Liver (tissue), 9 donors: ENCODE measurements around the gene SEPTIN10. TPM values are rescaled to one million over a fixed set of nuclear protein-coding genes. Genes with fewer than 3 reads are reported as not detected.

ENCODE experiments used
- DNase-seq: peaks from one replicate; pipeline ENCODE4 v3.0.0-alpha.2; 2017; ENCODE audit warnings: low spot score
- H3K27ac ChIP-seq, 2 donors: one replicate each; pipeline ENCODE4 v1.7.0; 2013; ENCODE audit warnings: inconsistent platforms in 2 of 2, low read length in 2 of 2, control low read depth in 1 of 2, low read depth in 1 of 2, mild to moderate bottlenecking in 1 of 2
- H3K27me3 ChIP-seq, 4 donors: one replicate each; pipeline versions ENCODE4 v1.6.1 to v1.7.0; 2013; ENCODE audit warnings: low read length in 3 of 4, inconsistent platforms in 1 of 4, mild to moderate bottlenecking in 1 of 4, moderate library complexity in 1 of 4; ENCODE audit not compliant: control insufficient read depth in 4 of 4, insufficient read depth in 4 of 4
- H3K36me3 ChIP-seq, 4 donors: one replicate each; pipeline versions ENCODE4 v1.6.1 to v1.7.0; 2013; ENCODE audit warnings: low read length in 3 of 4, mild to moderate bottlenecking in 3 of 4, low read depth in 1 of 4, moderate library complexity in 1 of 4; ENCODE audit not compliant: control insufficient read depth in 4 of 4, insufficient read depth in 3 of 4
- H3K4me1 ChIP-seq, 4 donors: one replicate each; pipeline versions ENCODE4 v1.6.1 to v1.7.0; 2013; ENCODE audit warnings: low read length in 3 of 4, mild to moderate bottlenecking in 3 of 4, moderate library complexity in 1 of 4; ENCODE audit not compliant: control insufficient read depth in 4 of 4, insufficient read depth in 4 of 4
- H3K4me3 ChIP-seq, 3 donors: one replicate each; pipeline versions ENCODE4 v1.6.1 to v1.7.0; 2013; ENCODE audit warnings: low read length in 3 of 3, control low read depth in 1 of 3, low read depth in 1 of 3, mild to moderate bottlenecking in 1 of 3
- H3K9ac ChIP-seq, 2 donors: one replicate each; pipeline ENCODE4 v1.7.0; 2013; ENCODE audit warnings: low read length in 2 of 2, mild to moderate bottlenecking in 2 of 2, moderate library complexity in 2 of 2, control low read depth in 1 of 2, low read depth in 1 of 2
- H3K9me3 ChIP-seq, 4 donors: one replicate each; pipeline versions ENCODE4 v1.6.1 to v1.7.0; 2013; ENCODE audit warnings: low read length in 3 of 4; ENCODE audit not compliant: control insufficient read depth in 4 of 4
- EGR1 ChIP-seq, 2 donors: IDR thresholded peaks; 2 replicates each; pipeline ENCODE4 v1.6.1; 2016 to 2018; ENCODE audit warnings: antibody characterized with exemption in 2 of 2, low read depth in 2 of 2
- HNF4A ChIP-seq, 2 donors: conservative IDR thresholded peaks; 2 replicates each; pipeline ENCODE4 v1.6.1; 2016; ENCODE audit warnings: antibody characterized with exemption in 2 of 2, mild to moderate bottlenecking in 2 of 2
- HNF4G ChIP-seq: IDR thresholded peaks from 2 replicates; pipeline ENCODE4 v1.6.1; 2016; ENCODE audit warnings: antibody characterized with exemption
- NR2F2 ChIP-seq: IDR thresholded peaks from 2 replicates; pipeline ENCODE4 v1.6.1; 2016; ENCODE audit warnings: antibody characterized with exemption
- RAD21 ChIP-seq, 2 donors: IDR thresholded peaks; 2 replicates each; pipeline ENCODE4 v1.6.1; 2016; ENCODE audit warnings: antibody characterized with exemption in 2 of 2, mild to moderate bottlenecking in 2 of 2
- SP1 ChIP-seq: IDR thresholded peaks from 2 replicates; pipeline ENCODE4 v1.6.1; 2018; ENCODE audit warnings: antibody characterized with exemption, mild to moderate bottlenecking
- WGBS: extraction: QIAGEN DNeasy Blood & Tissue Kit; methylation state at CpG from one replicate; pipeline ENCODE4 v1.1.7; 2013; 5-methylcytosine and 5-hydroxymethylcytosine counted together
- polyA plus RNA-seq, 2 donors: library from polyadenylated mRNA; stranded (reverse) in 1 of 2; unstranded in 1 of 2; fragments of 200-250 nt in 1 of 2; fragments of >200 nt in 1 of 2; fragmentation: Nextera tagmentation in 1 of 2; extraction: Ambion mirVana in 1 of 2; gene quantifications; one replicate each; pipeline versions ENCODE4 v1.2.1 to v1.2.3, GENCODE V29; 2013 to 2015
- total RNA-seq, 2 donors: library from RNA; depleted of rRNA; stranded (reverse); fragments of >200 nt; gene quantifications; one replicate each; pipeline ENCODE4 v1.2.3, GENCODE V29; 2014
- TF ChIP-seq, protein P1 (sequence below): fragments of 150-350 bp; IDR thresholded peaks from 2 replicates; pipeline ENCODE4 v1.5.1; 2017; ENCODE audit warnings: improper control_type of control experiment, low read depth, low read length; ENCODE audit not compliant: missing input control
- TF ChIP-seq, protein P2 (sequence below): IDR thresholded peaks from 2 replicates; pipeline ENCODE4 v1.6.1; 2016; ENCODE audit warnings: antibody characterized with exemption
- TF ChIP-seq, protein P3 (sequence below): IDR thresholded peaks from 2 replicates; pipeline ENCODE4 v1.6.1; 2016; ENCODE audit warnings: antibody characterized with exemption
- TF ChIP-seq, protein P4 (sequence below): IDR thresholded peaks from 2 replicates; pipeline ENCODE4 v1.6.1; 2016; ENCODE audit warnings: antibody characterized with exemption
- donor health status: healthy.
- donor health status: healthy.
- donor health status: healthy.
- donor health status: healthy.
- donor health status: healthy.

Gene SEPTIN10
- total and polyA plus RNA-seq, 4 donors = 19.6 to 35.9 (median 20.1) TPM

DNA sequence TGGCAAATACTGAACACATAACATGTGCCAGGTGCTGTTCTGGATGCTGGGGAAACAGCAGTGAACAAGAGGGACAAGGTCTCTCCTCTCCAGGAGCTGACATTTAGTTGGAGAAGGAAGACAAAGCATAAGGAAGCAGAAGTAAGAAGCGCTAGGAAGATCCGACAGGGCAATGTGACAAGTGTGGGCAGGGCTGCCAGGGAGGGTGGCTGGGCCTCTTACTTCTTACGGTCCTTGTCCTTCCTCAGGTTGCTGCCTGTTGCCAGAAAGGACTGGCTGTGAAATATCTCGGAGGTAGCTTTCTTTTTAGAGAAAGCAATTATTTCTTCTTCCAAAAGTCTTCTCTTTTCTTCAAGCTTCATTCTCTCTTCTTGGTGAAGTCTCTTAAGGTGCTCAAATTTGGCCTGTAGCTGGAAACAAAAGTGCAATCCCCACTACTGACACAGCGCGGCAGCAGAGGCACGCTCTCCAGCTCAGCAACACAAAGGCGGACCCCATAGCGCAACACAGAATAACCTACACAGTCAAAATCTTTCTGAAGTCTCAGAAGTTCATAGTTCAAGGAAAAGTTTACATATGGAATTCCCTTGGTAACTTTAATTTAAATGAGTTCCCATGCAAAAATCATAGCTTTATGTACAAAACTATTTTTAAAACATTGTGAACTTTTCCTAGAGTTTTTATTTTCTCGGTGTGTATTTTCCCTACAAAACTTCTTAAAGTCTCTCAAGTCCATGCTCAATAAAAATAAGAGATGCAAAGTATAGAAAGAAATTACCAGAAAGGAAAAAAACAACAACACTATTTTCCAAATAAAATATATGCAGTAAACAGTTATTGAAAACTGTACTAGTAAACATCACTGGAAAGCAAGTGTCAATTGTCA, 67.7 kb downstream of the SEPTIN10 start:
- Histone ChIP-seq H3K27me3 (no peaks in the 10 kb centered on the region), H3K9ac (no peak overlapping the region), H3K36me3 (peaks cover 0 to 7% (median 3%) of the 10 kb centered on the region in 4 donors), H3K4me1 (no peaks in the 10 kb centered on the region), H3K9me3 (no peaks in the 10 kb centered on the region), H3K27ac (no peak overlapping the region), H3K4me3 (no peak overlapping the region)
- WGBS = 33% methylated on average over 10 of the region's 10 CpGs
- DNase-seq = peak; percentile 71
- peak; percentile 95 for TF ChIP-seq RAD21 (IDR thresholded peaks at IDR 0.05)
- TF ChIP-seq, protein P1, sequence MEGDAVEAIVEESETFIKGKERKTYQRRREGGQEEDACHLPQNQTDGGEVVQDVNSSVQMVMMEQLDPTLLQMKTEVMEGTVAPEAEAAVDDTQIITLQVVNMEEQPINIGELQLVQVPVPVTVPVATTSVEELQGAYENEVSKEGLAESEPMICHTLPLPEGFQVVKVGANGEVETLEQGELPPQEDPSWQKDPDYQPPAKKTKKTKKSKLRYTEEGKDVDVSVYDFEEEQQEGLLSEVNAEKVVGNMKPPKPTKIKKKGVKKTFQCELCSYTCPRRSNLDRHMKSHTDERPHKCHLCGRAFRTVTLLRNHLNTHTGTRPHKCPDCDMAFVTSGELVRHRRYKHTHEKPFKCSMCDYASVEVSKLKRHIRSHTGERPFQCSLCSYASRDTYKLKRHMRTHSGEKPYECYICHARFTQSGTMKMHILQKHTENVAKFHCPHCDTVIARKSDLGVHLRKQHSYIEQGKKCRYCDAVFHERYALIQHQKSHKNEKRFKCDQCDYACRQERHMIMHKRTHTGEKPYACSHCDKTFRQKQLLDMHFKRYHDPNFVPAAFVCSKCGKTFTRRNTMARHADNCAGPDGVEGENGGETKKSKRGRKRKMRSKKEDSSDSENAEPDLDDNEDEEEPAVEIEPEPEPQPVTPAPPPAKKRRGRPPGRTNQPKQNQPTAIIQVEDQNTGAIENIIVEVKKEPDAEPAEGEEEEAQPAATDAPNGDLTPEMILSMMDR = peak; percentile 84
- TF ChIP-seq EGR1 (IDR thresholded peaks at IDR 0.05; ENCODE audit: low read depth in 2 of 2) = no peak

DNA sequence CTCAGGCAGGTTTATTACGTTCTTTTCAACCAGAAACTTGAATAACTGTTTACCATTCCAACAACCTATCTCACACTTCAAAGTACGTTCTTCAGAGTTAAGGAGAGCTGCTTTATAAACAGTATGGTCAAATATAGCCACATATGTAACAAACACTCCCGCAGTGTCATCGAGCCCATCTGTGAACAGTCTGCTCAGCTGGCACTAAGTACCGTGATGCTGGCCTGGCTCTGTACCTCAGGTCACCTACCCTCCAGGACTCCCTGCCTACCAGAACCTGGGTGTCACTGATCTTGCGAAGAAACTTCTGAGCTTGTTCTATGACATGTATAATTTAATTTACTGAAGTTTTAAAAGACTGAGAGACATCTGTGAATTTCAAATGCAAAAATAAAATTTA, 71.4 kb downstream of the SEPTIN10 start:
- H3K9ac ChIP-seq = no peak overlapping the region
- WGBS = 92% methylated on average over 6 of the region's 6 CpGs
- peaks cover 0 to 7% (median 3%) of the 10 kb centered on the region in 4 donors for H3K36me3 ChIP-seq

DNA sequence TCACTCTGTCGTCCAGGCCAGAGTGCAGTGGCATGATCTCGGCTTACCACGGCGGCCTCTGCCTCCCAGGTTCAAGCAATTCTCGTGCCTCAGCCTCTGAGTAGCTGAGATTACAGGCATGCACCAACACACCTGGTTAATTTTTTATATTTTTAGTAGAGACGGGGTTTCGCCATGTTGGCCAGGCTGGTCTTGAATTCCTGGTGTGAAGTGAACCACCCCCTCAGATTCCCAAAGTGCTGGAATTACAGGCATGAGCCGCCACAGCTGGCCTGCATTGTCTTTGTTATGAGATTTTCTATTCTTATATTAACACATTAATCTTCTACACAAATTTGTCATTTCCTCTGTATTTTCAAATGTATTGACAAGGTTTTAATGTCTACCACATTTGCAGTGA, 75.2 kb downstream of the SEPTIN10 start:
- Histone ChIP-seq H3K27ac (no peak overlapping the region), H3K4me1 (no peaks in the 10 kb centered on the region), H3K4me3 (no peak overlapping the region), H3K9ac (no peak overlapping the region), H3K36me3 (no peaks in the 10 kb centered on the region), H3K27me3 (no peaks in the 10 kb centered on the region), H3K9me3 (no peaks in the 10 kb centered on the region)
- no peak for DNase-seq
- WGBS = 90% methylated on average over 8 of the region's 8 CpGs
- TF ChIP-seq NR2F2 (no peak), HNF4A (conservative IDR thresholded peaks at IDR 0.05) (no peak), HNF4G (no peak), SP1 (no peak)
- TF ChIP-seq, protein P2, sequence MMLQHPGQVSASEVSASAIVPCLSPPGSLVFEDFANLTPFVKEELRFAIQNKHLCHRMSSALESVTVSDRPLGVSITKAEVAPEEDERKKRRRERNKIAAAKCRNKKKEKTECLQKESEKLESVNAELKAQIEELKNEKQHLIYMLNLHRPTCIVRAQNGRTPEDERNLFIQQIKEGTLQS = no peak
- TF ChIP-seq, protein P3, sequence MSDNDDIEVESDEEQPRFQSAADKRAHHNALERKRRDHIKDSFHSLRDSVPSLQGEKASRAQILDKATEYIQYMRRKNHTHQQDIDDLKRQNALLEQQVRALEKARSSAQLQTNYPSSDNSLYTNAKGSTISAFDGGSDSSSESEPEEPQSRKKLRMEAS = no peak
- TF ChIP-seq, protein P4, sequence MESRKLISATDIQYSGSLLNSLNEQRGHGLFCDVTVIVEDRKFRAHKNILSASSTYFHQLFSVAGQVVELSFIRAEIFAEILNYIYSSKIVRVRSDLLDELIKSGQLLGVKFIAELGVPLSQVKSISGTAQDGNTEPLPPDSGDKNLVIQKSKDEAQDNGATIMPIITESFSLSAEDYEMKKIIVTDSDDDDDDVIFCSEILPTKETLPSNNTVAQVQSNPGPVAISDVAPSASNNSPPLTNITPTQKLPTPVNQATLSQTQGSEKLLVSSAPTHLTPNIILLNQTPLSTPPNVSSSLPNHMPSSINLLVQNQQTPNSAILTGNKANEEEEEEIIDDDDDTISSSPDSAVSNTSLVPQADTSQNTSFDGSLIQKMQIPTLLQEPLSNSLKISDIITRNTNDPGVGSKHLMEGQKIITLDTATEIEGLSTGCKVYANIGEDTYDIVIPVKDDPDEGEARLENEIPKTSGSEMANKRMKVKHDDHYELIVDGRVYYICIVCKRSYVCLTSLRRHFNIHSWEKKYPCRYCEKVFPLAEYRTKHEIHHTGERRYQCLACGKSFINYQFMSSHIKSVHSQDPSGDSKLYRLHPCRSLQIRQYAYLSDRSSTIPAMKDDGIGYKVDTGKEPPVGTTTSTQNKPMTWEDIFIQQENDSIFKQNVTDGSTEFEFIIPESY = no peak
- TF ChIP-seq, protein P1 = no peak

More for the DNA sequence above, 71.4 kb downstream of the SEPTIN10 start:
- DNase-seq = no peak
- no peaks in the 10 kb centered on the region for H3K27me3 ChIP-seq
- no peaks in the 10 kb centered on the region for H3K9me3 ChIP-seq
- no peak for TF ChIP-seq HNF4G
- no peak overlapping the region for H3K27ac ChIP-seq
- H3K4me3 ChIP-seq = no peak overlapping the region
- H3K4me1 ChIP-seq = no peaks in the 10 kb centered on the region
